HG03521 (cell line): Measurements from ENCODE around the gene PTGR3.

Source experiments
- ATAC-seq: cut with Tn5 transposase; IDR thresholded peaks from one replicate; pipeline ENCODE4 v1.9.1; 2021; ENCODE audit warnings: mild to moderate bottlenecking, moderate library complexity; ENCODE audit not compliant: unreplicated experiment

The PTGR3 gene

GRCh38 chr18:75170916-75171315 is 38.0 kb downstream of the PTGR3 start:
- ATAC-seq = no peak

GRCh38 chr18:75170022-75170789 is 38.7 kb downstream of the PTGR3 start:
- no peak for ATAC-seq

GRCh38 chr18:75169411-75169810 is 39.5 kb downstream of the PTGR3 start:
- ATAC-seq = no peak

GRCh38 chr18:75168619-75169018 is 40.3 kb downstream of the PTGR3 start:
- ATAC-seq = no peak

- no peak for ATAC-seq
Observed at GRCh38 chr18:75167759-75168618, 41.0 kb downstream of the PTGR3 start.

- ATAC-seq = no peak
Observed at GRCh38 chr18:75167137-75167536, 41.8 kb downstream of the PTGR3 start.

GRCh38 chr18:75165926-75166325 is 43.0 kb downstream of the PTGR3 start:
- no peak for ATAC-seq

GRCh38 chr18:75164479-75164878 is 44.5 kb downstream of the PTGR3 start:
- no peak for ATAC-seq

- ATAC-seq = no peak
Observed at GRCh38 chr18:75163736-75164135, 45.2 kb downstream of the PTGR3 start.

GRCh38 chr18:75162978-75163377 is 46.0 kb downstream of the PTGR3 start:
- no peak for ATAC-seq

GRCh38 chr18:75162467-75162866 is 46.5 kb downstream of the PTGR3 start:
- no peak for ATAC-seq

GRCh38 chr18:75161256-75162028 is 47.5 kb downstream of the PTGR3 start:
- ATAC-seq = no peak

GRCh38 chr18:75160364-75160763 is 48.6 kb downstream of the PTGR3 start:
- ATAC-seq = no peak

- no peak for ATAC-seq
Observed at GRCh38 chr18:75159646-75160356, 49.1 kb downstream of the PTGR3 start.

- no peak for ATAC-seq
Observed at GRCh38 chr18:75159238-75159518, 49.8 kb downstream of the PTGR3 start.
